Non-pigmented ciliary epithelial cell (primary cell): ENCODE measurements around the gene GPR146.

ENCODE experiments used
- DNase-seq: peaks from one replicate; pipeline ENCODE4 v3.0.0-alpha.2; 2010; ENCODE audit warnings: low read depth

Gene GPR146

DNA sequence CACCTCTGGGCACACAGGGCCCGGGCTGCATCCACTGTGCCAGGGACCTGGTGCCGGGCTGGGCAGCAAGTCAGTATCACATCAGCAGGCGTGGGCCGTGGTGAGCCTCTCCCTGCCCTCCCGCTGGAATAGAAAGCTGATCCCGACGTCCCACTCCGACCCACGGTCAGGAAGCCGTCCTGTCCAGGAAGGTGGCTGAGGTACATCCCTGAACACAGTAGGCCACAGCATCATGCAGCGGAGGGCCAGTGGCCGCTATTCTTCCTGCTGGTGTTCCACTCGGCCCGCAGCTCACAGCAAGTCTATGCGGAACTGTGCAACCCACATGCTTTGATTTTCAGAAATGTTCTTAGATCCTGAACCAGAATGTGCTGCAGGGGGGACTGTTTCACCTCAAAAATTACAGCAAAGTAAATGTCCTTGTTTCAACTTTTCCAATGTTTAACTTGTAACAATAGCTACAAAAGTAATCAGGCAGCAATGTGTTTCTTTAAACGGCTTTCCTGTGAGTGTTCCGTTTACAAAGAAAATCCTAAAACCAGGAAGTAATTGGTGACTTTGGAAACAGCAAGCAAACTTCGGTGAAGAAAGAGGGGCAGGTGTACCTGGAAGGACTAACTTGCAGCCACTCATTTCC is 676 bp upstream of the GPR146 start:
- DNase-seq, result no peak

DNA sequence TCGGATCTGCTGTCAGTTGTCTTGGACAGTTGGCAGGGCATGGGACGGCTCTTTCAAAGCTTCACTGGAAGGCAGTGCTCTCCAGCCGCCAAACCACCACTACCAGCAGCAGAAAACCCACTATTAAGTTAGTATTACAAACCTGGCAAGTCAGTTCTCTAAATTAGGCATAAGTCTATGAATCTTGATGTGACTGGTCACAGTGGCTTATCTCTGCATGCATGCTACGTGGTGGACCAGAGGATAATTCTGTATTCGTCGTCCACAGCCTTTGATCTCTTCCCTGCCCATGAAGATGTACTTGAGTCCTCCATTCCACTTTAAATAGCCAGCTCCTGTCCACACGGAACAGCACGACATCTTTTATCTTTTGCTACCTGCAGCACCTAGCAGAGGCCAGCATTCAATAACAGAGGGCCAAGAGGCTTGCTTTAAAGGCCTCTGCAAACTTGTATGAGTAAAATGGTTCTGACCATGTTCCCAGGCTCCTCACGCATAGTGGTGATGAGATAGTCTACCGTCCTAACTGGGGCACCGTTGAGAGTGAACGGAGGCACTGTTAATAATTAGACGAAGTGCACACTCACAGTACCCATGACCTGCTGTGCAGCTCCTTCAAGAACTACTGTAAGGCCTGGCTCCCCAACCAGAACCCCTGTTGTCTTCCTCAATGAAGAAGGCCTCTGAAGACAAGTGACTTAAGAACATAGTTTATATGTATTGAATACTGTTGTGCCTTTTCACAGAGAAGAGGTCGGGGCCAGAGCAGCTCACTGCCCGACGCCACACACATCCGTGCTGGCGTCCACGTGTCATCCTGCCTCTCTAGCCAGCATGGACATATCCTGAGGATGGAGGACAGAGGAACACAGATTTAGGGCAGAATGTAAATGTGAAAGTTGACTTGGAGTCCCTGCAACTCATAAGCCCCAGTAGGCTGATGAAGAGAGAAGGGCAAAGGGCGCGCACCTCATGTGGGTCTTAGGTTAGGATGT is 1.0 kb downstream of the GPR146 start:
- no peak for DNase-seq

DNA sequence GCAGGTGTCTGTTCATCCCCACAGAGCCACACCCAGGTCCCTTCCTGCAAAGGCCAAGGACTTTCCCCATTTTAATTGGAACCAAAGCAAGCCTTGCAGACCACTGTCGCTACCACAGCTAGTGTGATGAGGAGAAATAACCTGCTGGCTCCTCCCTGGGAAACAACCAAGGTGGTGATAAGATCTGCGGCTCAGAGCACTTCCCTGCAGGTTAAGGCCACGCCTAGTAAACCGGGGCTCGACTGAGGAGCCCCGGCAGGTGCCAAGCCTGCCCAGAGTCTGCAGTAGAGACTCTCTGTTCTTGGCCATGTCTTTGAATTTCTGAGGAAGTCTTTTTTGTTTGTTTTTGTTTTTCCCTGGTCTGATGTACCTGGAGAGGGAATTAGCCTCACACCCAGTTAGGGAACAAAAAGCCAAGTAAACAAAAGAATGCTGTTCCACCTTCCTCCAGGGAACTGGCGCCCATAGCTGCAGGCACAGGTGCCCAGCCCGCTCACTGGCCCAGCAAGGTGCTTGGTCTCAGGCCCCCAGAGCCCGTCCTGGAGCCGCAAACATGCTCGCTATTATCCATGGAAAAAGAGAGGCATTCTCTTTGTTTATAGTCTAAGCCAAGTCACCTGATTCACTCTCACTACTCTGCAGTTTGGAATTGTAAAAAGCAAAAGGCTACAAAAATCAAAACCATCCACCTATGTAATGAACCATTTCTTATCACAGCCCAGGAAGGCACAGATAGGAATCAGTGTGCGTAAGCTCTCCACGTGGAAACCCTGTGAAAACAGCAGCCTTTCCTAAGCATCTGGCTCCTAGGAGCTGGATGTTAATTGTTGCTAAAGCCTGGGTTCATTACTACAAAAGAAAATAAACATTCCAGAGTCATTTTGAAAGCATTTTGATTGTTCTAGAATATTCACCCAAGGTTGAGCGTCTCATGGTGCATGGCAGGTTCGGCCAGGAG is 2.7 kb downstream of the GPR146 start:
- no peak for DNase-seq

DNA sequence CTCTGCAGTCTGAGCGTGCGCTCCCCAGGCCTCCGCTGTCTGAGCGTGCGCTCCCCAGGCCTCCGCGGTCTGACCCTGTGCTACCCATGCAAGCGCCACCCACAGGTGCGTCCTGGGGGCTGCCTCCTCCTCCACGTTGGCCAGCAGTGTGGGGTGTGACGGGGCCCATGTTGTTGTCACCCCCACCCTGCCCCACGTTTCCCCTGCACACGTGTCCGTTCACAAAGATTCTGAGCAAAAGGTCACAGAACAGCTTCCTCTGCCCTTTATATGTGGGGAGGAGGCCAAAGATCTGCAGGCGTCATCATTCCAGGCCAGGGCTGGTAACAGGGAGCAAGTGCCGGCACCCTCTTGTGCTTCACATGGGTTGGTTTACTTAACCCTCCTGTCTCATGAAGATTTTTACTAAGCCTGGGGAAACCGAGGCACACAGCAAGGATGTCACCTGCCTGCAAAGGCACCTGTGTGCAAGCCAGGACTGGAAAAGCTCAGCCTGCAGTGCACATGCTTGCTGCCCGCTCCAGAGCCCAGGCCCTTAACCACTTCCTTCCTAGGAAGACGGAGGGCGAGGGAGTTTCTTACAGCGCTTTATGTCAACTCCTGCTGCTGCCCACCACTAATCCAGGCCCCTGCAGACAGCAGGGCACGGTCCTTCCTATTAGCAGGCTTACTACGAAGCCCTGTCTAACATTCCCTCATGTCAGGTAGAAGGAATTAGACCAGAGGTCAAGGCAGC is 4.8 kb downstream of the GPR146 start:
- no peak for DNase-seq

DNA sequence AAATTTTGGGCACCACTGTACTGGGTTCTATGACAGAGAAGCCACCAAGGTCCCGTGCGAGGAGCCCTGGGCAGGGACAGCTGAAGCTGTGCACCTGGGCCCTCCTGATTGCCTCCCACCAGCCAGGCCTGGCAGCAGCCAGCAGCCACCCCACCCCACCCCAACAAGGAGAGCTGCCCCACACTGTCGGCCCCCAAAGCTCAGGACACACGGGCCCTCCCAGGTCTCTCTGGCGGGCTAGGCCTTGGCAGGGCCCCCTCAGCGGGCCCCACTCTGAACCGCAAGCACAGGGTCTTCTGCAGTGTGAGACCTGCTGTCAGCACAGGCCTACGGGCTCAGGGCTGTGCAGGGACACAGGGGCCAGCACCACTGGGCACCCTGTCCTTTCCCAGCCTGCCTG is 5.5 kb downstream of the GPR146 start:
- no peak for DNase-seq

DNA sequence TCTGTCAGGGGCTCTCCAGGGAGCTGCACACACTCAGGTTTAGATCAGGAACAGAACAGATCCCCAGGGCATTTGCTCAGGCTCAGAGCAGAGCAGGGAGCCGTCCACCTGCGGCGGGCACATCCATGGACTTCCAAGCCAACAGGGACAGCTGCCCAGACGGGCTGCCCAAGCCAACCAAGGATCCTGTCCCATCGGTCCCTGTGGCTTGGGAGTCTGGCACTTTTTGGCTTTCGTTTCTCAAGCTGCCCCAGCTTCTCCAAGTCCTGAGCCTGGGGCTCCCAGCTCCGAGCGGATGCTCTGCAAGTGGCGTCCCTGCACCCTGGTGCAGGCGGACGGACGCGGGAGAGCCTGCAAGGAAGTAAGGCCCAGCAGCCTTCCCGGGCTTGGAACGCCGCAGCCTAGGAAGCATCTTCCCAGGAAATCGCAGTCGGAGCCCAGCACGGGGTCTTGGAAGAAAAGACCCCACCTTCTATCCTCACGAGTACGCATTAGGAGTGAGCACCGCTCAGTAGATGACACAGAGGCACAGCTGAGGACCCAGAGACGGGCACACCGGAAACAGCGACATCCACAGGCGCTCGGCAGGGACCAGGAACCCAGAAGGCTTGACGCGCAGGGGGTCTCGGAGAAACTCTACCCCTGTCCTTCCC is 6.0 kb downstream of the GPR146 start:
- no peak for DNase-seq

DNA sequence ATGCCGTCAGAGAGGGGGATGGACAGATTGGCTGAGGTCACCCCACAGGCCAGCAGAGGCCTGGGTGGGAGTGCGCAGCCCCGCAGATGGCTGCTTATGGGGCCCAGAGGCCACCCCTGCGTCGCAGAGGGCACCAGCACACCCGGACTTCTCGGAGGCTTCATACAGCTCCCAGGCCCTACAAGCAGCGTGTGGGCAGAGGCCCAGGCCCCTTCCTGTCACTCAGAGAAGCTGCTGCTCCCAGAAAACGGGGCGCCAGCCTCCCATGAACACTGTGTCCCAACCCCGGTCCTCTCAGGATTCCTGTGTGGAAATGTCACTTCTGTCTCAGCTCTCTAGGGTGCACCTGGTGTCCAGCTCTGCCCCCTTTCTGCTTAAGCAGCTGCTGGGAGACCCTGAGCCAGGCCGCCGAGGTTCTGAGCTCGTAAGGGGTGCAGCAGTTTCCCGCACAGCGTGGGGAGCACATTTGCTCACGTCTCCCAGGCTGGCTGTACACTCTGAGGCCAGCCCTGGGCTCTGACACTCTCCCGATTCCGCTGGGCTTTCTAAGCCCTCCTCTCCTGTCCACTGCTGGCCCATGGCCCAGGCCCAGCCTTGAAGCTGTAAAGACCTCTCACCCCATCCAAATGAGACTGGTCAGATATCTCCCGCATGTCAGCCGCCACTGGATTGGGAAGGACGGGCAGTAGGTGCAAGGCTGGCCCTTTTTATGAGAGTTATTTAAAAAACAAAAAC is 6.8 kb downstream of the GPR146 start:
- no peak for DNase-seq

DNA sequence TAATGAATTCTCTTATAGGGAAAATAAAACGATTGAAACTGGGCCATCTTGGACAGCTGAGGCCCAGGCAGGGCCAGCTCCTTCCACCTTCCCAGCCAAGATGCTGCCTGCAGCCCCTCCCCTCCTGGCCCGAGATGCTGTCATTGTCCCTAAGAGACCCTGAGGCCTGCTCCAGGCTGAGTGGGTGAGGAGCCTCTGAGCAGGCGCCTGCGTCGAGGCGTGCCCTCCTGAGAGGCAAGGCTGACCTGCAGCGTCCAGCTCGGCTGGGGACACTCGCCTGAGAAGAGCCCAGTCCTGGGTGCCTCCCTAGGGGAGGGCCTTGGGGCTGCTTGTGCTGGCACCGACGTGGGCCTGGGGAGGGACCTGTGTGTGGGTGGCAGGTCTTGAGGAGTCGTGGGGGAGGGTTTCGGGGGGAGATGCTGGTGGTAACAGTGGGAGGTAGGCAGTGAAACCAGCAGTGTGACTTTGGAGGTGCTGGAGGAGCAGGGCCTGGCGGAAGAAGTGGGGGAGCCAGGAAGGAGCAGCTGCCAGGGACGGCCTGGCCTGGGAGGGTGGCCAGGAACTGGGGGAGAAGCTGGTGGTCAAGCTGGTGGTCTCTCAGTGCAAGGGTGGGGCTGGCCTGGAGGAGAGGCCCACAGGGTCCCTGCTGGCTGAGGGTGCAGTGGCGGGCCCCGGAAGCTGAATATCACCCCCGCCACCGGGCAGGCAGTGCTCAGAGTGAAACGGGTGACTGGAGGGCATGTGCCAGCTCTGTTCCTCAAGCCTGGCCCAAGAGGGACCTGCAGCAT is 7.9 kb downstream of the GPR146 start:
- DNase-seq, result no peak

DNA sequence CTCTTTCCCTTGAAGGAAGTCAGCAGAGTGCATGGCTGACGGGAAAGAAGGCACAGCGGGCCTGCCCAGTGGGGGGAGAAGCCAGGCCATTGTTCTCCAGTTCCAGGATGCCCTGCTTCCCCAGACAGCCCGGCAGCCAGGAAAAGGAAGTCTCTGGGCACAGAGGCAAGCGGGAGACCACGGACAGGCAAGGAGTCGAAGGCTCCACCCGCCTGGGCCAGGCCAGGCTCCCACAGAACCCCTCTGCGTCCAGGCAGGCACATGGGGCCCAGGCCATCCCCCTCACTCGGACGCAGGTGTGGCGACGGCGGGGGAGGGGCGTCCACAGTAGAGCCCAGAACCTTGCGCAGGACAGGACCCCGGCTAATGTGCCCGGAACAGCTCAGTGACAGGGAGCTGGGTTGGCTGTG is 8.7 kb downstream of the GPR146 start:
- DNase-seq, result no peak

DNA sequence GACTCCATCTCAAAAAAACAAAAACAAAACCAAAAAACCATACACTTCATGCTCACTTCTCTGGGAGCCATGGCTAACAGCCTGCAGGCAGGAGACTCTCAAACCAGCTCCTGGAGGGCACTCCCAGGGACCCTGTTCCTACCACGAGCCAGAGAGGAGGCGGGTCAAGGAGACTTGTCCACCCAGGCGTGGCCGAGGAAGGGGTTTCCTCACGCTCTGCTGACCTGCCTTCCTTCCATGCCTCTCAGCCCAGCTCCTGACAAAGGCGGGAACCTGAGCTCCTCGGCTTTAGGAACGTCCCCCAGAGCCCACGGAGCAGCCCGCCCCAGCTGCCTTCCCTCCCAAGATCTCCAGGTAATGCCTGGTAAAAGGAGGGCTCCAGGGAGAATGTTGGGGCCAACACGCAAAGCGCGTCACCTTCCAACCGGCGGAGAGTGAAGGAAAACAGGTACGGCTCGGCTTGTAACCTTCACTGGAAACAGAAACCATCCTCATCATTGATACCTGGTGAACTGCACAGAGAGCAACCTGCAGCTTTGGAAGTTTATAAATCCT is 9.5 kb downstream of the GPR146 start:
- no peak for DNase-seq

DNA sequence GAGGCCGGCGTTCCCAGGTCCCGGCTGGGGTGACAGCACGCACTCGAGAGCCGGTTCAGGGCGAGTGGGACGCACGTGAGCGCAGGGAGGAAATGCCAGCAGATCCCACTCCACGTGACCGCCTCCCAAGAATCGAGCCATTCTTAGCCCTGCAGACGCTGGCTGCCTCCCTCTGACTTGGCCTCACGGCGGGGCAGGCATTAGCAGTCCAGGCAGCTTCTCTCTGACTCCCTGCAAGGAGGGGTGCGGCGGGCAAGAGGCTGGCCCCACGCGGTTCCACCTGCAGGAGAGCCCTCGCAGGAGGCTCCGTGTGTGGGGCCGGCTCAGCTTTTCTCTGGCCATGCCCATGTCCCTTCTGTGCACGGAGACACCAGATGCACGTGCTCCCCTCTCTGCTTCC is 10.1 kb downstream of the GPR146 start:
- no peak for DNase-seq

DNA sequence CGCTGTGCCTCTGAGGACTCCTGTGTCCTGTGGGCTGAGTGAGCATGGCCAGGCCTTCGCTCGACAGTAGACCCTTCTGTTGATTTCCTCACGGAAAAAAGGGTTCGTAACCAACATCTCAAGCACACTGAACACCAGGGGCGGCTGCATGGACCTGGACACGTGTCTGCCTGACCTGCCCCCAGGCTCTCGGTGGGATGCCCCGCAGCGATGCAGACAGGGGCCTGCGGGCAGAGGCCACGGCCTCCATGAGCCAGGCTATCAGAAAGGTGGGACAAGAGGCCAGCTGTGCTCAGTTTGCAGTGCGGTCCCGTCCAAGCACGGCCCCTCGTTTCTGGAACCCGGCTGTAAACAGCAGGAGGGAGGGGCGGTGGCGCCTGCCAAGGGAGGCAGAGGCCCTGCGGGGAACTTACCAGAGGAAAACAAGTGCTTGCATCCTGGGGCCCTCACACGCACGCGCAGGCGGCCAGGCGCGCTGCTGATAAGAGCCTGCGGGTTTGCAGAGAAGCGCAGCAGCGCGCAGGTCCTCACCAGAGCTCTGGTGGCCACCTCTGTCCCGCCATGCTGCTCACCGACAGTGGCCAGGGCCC is 10.6 kb downstream of the GPR146 start:
- no peak for DNase-seq

DNA sequence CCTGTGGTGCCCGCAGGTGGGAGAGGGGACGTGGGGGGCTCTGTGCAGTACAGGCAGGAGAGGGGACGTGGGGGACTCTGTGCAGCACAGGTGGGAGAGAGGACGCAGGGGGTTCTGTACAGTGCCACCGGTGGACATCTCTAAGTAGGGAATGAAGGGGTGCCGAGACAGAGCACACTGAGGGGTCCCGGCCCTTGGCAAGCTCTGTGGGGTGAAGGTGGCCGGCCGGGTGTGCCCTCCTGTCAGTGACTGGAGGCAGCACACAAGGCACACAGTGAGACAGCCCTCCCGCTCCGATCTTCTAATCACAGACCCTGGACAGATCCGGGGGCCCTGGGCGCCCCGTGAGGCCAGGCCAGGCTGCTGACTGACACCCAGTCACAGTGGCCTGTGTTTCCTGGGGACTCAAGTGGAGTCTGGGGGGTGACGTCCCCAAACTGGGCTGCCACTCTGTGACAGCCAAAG is 11.2 kb downstream of the GPR146 start:
- no peak for DNase-seq

DNA sequence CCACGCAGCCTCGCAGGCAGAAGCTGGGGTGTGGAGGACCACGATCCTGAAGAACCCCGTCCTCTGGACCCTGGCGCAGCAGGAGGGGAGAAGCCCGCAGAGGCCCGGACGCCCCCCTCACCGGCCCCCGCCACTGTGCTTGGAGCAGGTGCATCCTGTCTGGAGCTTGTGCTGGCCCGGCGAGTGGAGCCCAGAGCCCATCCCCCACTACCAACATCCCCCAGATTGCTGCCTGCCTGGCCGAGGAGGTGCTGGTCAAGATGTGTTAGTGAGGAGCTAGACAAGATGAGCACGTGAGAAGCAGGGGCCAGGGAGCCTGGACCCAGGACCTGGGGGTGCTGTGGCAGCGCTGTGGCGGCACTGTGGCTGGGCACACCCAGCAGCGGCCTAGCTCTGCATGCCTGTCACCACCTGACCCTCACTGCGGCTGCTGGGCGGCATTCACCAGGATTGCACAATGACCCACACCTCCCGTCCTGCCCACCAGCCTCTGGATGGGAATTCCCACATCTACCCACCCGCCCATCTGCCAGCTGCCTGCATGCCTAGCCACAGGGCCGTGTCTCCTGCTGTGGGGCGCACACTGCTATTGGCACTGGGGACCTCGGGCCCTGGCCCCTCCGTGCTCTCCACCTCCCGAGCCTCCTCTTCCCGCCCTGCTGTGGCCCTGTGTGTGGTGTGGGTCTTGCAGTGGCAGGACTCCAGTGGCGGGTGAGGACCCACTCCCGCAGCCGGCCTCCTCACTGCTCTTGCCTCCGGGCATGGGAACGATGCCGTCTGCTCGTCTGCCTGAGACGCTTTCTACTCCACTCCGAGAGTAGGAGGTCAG is 11.8 kb downstream of the GPR146 start:
- DNase-seq, result no peak

DNA sequence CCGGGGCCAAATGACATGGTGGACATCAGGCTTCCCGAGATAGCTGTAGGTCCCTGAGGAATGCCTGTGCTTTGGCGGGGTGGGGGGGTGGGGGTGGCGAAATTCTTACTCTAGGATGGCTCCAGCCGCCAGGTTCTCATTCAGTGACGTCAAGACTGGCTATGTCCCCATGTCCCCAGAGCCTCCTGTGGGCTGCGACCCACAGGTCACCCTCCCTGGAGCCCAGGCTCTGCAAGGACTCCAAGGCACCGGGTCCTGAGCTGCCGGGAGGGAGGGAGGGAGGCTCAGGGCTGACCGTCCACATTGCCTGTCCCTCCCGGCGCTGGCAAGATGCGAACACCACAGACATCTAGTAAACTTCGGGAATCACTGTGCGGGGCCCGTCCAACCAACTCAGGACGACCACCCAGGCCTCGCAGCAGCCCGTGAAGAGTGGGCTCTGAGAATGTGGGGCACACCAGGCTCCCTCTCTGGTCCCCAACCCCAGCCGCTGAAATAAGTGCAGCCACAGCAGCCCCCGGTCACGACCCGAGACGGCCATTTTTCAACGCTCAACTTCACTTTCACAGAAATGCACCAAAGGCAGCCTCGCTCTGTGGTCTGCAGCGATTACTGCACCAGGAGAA is 12.6 kb downstream of the GPR146 start:
- no peak for DNase-seq

DNA sequence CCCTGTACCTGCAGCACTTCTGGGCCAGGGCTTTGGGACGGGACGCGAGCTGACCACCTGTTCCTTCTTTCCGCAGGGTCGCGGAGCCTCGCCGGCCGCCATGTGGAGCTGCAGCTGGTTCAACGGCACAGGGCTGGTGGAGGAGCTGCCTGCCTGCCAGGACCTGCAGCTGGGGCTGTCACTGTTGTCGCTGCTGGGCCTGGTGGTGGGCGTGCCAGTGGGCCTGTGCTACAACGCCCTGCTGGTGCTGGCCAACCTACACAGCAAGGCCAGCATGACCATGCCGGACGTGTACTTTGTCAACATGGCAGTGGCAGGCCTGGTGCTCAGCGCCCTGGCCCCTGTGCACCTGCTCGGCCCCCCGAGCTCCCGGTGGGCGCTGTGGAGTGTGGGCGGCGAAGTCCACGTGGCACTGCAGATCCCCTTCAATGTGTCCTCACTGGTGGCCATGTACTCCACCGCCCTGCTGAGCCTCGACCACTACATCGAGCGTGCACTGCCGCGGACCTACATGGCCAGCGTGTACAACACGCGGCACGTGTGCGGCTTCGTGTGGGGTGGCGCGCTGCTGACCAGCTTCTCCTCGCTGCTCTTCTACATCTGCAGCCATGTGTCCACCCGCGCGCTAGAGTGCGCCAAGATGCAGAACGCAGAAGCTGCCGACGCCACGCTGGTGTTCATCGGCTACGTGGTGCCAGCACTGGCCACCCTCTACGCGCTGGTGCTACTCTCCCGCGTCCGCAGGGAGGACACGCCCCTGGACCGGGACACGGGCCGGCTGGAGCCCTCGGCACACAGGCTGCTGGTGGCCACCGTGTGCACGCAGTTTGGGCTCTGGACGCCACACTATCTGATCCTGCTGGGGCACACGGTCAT is 13.3 kb downstream of the GPR146 start:
- DNase-seq, result no peak
